ENCODE data around the gene URB1.
A peak's percentile ranks its signal among the peaks of the same experiment; 100 is the strongest.
"Not testable (repeated sequence)": the region's sequence is repeated elsewhere in the genome, so short reads cannot be mapped to it uniquely, and the experiment has no call there.

Gene URB1, protein sequence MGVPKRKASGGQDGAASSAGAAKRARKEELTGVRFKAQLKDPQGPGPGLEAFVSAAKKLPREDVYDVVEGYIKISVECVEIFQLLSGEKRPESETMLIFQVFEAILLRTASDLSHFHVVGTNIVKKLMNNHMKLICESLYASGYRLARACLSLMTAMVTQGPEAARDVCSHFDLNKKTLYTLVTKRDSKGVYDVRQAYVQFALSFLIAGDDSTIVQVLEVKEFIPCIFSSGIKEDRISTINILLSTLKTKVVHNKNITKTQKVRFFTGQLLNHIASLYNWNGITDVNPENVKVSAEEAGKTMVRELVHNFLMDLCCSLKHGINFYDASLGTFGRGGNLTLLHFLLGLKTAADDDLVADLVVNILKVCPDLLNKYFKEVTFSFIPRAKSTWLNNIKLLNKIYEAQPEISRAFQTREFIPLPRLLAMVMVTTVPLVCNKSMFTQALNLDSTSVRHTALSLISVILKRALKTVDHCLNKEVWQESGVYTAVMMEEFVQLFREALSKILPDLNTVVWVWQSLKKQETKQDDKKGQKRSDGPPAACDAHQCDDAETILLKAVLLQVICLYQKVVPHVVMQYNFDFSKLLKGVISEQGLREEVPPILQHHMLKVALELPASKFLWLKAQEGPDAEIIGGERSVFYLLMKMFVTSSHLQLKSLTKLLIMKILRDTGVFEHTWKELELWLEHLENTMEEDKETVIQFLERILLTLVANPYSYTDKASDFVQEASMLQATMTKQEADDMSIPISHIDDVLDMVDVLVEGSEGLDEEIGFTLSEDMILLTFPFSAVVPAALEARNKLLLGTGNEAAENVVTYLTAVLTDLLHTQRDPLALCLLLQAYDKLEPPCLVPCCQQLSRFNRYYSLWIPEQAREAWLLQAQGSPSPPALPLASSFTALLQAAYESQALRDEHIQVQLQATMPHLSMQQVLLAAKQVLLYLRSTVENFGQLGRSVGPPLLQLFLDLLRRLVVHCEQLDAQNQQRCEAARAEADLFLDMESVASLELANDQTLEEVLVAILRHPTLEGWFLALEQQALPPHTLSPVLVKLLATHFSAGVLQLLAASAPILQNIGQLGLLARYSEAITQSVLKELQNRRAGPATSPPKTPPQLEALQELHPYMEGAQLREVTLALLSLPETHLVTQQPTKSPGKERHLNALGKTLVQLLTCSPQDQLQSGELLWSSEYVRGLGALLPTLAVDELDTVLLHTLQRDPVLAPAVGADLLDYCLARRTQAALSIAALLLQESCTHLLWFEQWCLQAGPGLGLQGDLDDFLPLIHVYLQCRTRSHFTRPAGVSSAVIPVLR (N-terminal part only)

DNA sequence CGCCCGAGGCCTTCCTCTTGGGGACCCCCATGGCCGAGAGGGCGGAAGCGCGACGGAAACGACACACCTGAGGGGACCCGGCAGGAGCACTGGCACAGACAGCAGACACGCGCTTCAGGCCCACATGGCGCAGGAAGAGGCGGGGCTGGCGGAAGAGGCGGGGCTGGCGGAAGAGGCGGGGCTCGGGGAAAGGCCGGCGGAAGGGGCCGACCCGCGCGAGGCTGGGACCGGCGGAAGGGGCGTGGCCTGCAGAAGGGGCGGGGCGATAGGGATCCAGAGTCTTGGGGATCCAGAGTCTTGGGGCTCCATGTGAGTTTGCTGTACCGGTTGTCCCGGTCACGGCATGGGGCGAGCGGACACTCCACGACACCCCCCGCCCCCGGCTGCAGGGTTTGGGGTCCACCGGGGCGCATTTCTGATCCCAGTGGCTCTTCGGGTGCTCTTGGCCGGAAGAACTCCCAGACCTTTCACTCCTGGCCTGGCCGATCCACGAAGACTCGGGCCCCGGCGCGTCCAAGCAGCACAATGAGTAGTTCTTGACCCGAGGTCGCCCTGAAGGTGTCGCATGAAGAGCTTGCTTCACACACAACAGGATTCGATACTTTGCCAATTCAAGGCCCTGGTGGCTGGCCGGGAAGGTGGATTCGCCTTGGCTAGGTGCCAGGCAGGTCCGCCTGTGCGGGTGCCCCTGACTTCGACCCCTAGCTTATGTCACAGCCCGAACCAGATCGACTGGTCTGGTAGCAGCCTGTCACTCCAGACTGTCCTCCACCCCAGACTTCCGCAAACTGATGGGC, at the start of gene URB1:
Gene URB1 (minus strand): TSS at position 133 of the 797 bp plus-strand sequence. CDS start 102 bp downstream, at position 31.
- DNase-seq (ENCODE audit: low read depth): peak; percentile 93

DNA sequence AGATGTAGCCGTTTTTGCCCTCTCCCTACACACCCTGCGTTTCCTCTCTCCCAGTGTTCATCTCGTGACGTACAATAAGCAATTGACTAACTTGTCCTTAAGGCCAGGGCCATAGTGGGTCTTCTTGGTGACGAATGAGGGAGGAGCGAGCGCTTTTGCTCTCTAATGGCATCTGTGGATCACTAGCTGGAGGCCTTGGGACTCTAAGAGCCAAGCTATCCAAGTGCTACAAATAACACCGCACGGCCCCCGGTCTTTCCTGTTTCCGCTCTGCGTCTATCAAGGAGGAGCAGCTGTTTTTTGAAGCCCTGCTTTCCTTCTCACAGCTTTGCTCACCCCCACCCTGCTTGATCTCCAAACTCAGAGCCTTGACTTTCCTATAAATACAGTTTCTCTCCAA, 44.9 kb upstream of the URB1 start:
- DNase-seq (ENCODE audit: low read depth): no peak

DNA sequence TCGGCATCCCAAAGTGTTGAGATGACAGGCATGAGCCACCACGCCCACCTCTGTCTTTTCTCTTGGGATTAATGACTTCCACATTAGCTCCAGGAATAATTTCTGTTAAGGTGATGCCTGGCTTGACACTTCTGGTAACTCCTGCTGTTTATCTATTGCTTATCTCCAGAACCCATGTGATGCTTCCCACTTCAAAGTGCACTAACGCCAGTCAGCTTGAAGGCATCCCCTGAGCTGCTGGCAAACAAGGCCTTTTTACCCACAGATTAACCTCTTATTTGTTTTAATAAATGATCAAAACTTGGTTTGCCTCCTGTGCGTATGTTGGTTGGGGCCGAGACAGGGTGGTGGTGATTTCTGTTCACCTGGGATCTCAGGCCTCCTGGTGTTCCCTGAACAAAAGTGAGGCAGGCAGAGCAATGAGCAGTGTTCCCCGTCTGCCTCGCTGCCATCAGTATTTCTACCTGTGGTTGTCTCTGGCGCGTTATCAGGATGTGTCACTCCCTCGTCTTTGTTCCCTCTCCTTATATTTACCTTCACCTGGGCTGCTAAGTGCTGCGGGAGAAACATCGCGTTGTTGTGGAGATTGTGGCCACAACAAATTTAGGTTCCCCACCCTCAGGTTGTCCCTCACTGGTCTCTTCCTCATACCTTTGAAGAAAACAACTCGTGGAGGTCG, 40.3 kb upstream of the URB1 start:
- not testable (repeated sequence) for DNase-seq (ENCODE audit: low read depth)

DNA sequence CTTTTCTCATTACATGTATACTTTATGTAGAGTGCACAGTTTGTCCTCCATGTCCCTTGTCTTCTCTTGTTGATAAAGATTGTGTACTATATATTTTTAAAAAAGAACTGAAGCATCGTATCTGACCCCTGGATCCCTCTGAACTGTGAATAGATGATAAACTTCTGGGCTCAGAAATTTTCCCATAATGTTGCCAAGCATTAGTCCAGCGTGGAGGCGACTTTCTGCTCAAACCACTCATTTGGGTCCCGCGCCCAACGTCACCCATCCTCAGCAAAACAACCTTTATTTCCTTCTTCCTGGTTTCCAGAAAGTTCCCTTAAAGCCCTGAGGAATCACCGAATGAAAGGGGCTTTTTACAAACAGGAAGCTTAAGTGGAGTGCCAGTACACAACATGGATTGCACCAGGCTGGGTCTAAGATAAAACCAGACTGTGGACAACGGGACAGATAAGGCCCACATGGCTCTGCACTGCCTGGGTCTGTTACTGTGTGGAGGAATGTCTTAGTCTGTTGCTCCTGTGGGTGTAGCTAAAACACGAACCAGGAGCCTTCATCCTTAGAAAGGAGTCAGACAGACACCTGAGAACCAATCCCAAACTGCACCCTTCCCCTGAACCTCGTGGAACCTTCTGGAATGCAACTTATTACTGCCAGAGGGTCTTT, 35.3 kb upstream of the URB1 start:
- no peak for DNase-seq (ENCODE audit: low read depth)

DNA sequence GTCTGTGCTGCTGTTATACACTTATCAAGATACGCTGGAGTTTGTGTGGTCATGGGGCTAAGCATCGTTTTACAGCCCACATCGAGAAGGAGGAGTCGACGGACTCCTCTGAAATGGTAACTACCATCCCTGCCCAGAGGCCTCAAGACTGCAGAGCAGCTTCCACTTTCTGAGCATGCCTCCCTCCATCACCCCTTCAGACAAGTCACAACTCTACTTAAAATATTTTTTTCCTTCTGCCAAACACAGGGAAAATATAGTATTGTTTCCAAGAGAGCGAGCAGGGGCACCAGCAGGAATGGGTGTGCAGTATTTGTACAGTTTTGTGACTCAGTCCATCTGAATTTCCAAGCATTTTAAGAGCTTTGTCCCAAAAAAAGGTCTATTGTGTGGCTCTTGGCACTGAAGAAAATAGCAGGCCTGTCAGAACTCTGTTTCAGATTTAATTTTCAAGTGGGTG, 33.8 kb upstream of the URB1 start:
- no peak for DNase-seq (ENCODE audit: low read depth)

DNA sequence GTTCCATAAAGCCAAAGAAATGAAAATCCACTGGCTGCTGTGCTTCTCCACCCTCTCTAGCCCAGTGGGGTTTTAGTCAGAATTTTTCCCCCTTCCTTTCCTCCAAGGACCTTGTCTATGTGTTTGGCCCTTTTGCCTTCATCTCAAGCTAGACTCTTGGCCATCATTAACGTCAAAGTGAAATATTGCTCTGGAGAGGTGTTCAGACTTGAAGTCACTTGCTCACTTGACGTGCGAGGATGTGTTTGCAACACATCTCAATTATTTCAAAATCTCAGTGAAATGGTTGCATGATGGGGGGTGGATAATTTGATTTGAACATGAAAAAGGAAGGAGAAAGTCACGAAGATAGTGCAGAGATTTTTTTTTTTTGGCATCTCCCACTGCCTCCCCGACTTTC, 33.3 kb upstream of the URB1 start:
- no peak for DNase-seq (ENCODE audit: low read depth)

DNA sequence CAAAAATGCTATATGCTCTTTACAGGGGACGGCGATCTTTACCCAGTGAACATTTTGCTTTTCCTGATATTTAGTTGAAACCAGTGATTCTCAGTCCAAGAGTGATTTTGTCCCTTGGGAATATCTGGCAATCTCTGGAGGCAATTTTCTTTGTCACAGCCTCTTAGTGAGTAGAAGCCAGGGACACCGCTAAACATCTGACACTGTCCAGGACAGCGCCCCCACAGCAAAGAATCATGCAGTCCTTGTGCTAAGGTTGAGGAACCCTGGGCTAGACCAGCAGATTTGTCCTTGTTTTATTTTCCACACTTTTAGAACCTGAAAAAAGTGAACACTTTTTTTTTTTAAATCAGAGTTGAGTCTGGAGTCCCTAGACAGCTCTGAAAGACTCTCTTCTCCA, 32.8 kb upstream of the URB1 start:
- DNase-seq (ENCODE audit: low read depth): no peak

DNA sequence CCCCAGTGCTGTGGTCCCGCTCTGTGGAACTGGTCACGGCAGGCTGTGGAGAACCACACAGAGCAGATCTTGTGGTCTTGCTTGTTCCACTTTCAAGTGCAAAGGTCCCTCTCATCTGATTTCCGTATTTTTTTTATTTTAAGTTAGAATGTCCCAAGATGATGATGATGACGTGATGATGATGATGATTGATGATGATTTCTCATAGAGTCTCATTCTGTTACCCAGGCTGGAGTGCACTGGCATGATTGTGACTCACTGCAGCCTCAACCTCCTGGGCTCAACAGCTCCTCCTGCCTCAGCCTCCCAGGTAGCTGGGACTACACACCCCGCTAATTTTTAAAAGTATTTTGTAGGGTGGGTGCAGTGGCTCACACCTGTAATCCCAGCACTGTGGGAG, 31.9 kb upstream of the URB1 start:
- no peak for DNase-seq (ENCODE audit: low read depth)

DNA sequence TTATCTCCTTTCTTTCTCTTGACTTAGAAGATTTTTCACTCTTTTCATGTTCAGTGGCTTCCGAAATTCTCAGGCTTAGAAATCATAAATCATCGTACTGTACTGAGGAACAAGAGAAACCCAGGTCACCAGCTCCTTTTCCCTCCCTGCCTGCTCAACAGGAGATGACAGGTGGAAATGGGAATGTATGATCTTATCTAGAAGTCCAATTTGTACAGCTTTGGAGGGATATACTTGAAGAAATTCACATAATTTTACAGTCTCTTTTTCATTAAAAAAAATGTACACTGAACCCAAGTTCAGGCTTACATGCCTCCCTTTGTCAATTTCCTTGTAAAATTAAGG, 31.4 kb upstream of the URB1 start:
- DNase-seq (ENCODE audit: low read depth): no peak

DNA sequence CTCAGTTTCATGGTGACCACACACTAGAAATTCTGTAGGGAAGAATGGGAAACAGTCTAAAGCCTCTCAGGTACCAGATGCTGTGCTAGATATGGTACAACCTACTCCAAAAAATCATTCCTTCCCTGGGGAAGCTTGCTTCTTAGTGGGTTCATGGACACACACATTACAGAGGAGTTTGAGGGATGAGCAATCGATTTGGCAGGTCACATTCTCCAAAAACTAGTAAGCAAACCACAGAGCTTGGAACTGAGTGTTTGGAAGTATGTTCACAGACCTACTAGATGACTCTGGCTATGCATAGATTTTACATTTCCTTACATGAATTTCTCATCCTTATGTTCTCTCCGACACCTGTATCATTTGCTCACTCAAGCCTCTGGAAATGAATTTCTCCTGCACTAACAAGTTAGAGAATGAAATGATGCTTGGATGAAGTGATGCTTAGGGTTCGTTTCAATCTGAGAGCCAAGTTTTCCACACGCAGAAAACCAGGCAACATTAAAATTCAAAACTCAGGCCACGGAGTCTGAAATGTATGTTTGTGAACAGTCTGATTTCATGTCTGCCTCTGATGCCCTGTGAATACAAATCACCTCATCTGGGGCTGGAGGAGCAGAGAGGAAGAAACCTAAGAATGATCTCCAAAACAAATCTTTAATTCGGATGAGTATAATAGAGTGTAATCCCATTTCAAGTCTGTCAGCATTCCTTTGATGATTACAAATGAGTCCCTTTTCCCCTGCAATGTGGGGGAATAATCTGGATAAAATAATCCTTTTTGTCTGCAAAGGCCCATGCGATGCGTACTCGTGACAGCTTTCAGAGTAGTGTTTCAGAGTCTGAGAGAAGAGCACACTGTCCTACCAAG, 30.7 kb upstream of the URB1 start:
- DNase-seq (ENCODE audit: low read depth): no peak

DNA sequence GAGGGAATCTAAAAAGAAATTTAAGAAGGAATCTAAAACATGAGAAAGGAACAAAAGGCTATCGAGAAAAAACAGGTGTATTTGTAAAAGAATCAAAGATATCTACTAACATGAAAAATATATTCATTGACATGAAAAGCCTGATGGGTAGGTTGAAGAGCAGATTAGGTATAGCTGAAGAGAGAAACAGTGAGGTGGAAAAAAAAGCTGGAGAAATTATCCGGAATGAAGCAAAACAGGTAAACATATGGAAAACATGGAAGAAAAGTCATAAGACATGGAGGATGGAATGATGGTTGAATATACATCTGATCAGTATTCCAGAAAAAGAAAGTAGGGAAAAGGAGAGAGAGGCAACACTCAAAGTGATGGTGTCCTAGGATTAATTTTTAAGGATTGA, 29.3 kb upstream of the URB1 start:
- DNase-seq (ENCODE audit: low read depth): no peak

DNA sequence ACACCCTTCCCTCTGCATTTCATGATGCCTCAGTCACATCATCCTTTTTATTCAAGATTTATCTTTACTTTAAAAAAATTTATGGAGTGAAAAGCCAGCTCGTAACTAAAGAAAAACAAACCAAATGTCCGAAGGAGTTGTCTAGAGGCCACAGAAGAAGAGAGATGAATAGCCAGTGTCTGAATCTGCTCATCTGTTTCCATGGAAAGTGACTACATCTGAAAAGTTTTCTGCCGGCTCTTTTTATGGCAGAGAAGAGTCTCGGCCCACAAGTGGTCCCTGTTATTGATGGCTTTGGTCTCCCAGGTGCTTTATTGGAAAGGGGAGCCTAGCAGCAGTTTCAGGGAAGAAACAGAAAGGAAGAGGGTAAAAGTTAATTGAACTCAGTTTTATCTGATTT, 25.3 kb upstream of the URB1 start:
- no peak for DNase-seq (ENCODE audit: low read depth)

DNA sequence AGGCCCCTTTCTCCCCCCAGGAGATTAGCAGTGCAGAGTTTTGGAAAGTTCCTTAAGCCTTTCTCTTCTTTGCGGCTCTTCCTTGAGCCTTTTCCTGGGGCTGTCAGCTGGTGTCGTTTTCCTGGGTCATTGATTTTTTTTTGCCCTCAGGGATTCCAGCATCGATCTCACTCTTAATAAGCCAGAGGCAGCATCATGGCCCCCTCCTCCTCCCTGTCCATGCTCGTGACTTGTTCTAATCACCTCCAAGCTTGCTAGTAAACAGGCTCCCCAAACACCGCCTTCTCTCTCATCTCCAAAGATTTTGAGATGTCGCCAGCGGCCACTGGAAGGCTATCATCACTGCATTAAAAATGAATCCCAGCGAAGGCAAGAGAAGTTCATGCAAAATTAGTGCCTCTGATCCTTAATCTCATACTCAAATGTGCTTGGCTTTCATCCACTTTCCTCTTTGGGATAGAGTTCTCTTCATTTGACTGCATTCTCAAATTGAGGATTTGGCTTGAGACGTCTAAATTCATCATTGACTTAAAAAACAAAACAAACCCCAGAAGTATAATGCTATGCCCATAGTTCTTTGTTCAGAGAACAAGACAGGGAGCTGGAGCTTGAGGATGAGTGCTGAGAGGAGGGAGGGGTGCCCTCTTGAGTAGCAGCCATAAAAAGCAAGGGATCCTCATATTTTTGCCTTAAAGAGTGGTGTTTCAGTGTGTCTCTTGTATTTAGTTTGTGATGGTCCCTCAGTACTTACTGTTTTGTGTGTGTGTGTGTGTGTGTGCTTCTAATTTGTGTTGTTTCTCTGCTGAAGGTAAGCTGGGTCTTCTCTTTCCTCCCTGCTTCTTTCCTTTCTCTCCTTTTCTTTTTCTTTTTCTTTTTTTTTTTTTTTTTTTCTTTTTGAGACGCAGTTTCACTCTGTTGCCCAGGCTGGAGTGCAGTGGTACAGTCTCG, 22.9 kb upstream of the URB1 start:
- DNase-seq (ENCODE audit: low read depth): no peak

DNA sequence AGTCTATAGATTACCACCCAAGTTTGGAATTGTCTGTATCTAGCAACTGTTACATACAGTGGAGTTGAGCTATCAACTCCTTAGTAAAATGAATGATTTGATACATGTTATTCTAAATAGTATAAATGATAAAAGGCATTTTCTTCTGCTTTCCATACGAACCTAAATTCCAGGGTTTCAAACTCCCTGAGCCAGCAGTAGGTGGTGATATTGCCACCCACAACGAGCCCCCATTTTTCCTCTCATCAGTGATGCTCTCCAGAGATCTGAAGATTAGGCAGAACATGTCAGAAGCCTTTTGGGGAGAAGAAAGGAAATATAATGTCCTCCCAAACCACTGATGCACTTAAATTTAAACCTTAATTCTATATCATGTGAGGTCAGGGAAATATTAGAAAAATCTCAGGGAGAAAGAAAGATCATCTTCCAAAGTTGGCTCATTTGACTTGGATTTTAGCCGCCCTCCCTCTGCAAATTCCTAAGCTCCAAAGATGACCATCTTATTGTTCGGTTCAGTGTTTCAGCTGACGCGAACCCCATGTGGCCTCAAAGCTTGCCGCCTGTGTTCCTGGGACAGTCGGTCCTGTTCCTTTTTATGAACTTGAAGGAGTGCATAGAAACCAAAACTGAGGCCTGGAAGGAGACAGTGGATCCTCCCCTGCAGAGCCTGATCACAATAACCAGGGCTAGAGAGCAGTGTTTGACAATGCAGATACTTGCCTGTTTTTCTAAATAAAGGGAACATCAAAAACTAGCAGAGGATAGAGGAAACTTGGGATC, 22.0 kb upstream of the URB1 start:
- no peak for DNase-seq (ENCODE audit: low read depth)

DNA sequence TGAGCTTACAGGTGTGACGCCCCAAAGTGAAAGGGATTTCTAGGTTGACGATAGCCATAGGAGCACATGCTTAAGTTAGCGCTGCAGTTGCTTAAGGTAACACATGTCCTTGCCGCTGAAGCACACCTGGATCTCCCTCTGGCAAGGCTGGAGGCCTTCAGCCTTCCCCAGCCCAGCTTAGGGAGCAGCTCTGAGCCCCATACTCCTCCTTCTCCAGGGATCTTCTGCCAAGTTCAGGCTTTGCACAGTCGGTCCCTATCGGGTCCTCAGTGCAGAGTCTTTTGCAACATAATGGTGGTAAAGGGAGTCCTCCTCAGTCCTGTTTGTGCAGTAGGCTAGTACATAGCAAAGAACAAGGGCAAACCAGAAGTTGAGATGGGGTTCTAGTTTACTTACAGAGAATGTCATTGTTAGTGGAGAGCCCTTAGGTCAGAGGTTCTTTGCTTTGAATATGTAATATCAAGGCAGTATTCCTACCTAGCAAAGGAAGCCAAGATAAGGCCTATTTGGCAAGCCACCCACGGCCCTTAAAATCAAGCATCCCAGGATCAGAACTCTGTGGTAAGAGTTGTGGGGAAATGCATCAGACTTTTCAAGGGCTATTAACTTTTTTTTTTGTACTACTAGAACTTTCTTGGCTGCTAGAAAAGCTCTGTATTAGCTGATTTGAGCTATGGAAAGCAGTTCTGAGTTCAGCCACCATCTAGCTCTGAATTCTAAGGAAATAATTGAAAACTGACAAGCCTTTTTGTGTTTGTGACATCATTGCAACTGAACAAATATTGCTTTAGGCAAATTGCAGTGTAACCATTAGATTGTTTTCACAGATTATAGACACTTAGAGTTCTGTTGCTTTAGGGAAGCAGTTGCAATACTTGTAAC, 21.1 kb upstream of the URB1 start:
- no peak for DNase-seq (ENCODE audit: low read depth)

DNA sequence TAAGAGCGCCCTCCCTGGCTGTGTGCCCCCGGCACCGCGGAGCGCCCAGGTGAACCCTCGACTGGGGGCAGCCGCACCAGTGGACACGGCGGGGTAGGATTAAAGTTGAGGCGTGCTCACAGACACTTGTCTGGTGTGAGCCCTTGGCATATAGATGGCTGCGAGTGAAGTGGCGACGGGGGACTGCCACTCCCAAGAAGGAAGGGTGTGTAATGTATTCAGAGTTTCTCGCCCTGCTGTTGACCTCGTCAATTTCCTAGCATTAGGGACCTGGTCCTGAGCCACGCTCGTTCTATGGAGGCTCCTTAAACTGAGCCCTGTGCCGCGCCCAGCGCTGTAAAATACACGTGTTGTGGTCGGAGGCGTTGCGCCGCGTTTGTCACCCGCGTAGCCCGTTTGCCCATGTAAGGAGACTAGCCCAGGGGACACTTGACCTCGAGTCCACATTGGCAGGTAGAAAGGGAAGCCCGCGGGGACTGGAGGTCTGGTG, 20.2 kb upstream of the URB1 start:
- DNase-seq (ENCODE audit: low read depth): peak; percentile 12

Data from stimulated activated CD8-positive, alpha-beta memory T cell treated with anti-CD3 and anti-CD28 coated beads, Interleukin-4, amount 100 ng/mL, for 24 hours (primary cell).